GM12874 (cell line): ENCODE data around the gene LIN28B.

Experiments
- TF ChIP-seq, protein P1 (sequence below): IDR thresholded peaks from 2 replicates; pipeline ENCODE4 v1.5.1; 2011; ENCODE audit warnings: low read depth, mild to moderate bottlenecking, control low read depth, low read length, moderate library complexity; ENCODE audit not compliant: insufficient read depth

LIN28B gene

DNA sequence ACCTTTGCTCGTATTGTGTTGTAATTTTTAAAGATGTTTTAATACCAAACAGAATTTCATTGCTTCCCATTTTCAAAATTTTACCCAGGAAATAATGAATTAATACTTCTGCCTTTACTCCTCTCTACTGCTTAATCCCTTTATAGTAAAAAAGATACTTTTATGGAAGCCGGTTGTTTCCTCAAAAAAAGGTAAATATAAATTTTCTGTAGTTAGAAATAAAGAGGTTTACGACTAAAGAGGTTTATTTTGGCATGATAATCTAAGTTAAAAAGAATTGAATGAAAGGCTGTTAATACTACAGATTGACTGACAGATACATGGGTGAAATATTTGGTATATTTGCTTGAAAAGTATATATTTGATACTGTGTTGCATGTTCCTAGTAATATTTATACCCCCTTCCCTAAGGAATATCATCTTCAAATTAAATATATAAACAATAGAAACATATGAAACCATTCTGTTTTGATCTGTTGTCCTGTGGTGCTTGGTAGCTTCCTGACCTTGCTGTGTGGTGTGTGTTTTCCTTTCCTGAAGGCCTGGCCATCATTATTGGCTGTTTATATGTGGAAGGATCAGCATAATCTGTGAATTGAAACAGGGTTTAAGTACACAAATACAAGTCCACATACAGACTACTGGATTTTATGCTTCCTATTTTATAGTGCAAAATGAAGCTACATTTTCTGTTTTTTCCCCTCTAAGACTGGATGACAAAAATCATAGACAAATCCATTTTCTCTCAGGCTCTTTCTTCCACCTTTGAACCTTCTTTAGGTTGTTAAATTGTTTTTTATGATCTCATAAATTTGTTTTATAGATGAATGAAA, 2.3 kb downstream of the LIN28B start:
- TF ChIP-seq, protein P1, sequence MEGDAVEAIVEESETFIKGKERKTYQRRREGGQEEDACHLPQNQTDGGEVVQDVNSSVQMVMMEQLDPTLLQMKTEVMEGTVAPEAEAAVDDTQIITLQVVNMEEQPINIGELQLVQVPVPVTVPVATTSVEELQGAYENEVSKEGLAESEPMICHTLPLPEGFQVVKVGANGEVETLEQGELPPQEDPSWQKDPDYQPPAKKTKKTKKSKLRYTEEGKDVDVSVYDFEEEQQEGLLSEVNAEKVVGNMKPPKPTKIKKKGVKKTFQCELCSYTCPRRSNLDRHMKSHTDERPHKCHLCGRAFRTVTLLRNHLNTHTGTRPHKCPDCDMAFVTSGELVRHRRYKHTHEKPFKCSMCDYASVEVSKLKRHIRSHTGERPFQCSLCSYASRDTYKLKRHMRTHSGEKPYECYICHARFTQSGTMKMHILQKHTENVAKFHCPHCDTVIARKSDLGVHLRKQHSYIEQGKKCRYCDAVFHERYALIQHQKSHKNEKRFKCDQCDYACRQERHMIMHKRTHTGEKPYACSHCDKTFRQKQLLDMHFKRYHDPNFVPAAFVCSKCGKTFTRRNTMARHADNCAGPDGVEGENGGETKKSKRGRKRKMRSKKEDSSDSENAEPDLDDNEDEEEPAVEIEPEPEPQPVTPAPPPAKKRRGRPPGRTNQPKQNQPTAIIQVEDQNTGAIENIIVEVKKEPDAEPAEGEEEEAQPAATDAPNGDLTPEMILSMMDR, result no peak

DNA sequence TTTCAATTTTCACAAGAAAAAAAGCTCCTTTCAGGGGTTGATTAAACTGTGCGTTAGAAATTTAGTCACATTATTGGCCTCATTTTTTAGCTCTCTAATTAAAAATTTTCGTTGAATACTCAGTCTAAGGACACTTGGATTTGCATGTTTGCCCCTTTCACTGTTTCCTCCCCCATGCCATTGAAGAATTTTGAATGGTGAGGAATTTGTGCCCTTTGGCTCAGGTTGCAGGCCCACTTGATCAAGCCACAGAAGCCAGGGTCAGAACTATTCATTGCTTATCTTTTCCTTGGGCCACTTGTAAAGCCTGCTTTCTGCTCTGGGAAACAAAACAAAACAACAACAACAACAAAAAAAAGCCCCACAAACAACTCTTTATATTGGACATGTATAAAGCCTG, 12.2 kb downstream of the LIN28B start:
- TF ChIP-seq, protein P1, result no peak

DNA sequence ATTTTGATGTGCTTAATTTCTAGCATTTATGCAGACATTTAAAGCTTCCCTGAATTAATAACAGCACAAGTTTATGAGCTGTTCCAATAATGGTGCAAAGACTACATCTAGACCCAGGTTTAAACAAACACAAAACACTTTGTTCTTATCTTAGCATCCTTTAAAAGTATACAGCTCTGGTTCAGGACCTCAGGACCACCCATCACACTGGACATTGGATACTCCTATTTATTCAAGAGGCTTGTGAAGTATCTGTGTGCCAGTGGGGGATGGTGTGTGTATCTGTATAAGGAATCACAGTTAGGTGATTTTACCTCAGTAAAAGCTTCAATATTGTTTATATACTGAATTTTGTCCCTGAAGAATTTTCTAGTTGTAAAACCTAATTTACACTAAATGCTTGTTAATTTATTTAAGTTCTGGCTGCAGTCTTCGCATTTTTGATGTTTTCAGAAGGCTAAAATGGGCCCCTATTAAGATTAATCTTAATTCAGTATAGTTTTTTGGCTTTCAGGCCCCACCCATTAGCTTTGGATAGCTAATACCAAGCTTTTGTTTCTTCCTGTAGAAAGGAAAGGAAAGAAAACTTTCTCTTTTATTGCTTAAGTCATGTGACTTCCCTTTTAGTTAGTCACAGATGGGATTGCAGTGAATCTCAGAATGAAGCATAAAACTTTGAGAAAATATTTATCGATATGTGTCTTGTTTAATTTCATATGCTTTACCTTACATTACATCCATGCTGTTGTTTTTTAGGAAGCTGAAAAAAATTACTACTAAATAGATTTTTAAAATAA, 13.1 kb downstream of the LIN28B start:
- TF ChIP-seq, protein P1, result no peak

DNA sequence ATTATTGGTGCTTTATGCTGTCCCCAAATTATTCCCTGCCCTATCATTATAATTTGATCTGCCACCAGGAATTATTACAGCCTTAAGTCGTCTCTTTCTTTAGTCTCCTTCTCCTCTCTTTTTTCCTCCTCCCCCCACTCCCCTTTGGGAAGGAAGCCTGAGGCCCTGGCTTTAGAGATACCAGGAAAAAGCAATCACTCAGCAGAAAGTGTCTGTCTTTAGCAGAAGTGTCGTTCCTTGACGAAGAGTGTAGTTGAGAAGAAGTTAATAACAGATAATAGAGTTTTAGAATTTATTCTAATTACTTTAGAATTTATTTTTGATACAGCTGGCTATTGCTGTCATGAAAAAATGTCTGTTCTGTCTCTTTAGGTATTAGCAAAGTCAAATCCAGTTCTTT, 16.5 kb downstream of the LIN28B start:
- TF ChIP-seq, protein P1, result no peak

DNA sequence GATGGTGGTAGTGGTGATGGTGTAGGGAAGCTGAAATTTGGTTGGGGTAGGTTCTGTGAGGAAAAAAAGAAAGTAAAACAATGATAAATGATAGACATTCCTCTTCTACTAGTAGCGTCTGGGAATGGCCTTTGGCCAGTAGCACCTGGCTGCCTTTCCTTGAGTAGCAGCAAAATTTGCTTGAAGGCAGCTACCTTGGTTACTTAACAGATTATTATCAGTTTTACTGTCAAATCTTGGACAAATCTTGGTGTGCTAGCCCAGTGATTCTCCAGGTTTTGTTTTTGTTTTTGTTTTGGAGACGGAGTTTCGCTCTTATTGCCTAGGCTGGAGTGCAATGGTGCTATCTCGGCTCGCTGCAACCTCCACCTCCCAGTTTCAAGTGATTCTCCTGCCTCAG, 26.4 kb downstream of the LIN28B start:
- TF ChIP-seq, protein P1, result no peak

DNA sequence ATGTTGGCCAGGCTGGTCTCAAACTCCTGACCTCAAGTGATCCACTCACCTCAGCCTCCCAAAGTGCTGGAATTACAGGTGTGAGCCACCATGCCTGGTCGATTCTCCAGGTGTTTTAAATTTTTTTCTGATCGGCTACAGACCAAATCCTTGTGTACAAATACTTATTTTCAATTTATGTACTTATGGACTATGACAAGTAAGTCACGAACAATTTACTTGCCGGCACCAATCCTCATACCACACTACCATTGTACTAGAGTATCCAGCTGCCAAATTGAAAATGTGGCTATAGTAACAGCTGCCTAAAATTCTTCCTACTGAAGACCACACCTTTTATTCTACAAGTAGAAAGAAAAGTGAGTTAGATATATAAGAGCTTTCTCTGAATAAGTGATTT, 26.9 kb downstream of the LIN28B start:
- TF ChIP-seq, protein P1, result no peak

DNA sequence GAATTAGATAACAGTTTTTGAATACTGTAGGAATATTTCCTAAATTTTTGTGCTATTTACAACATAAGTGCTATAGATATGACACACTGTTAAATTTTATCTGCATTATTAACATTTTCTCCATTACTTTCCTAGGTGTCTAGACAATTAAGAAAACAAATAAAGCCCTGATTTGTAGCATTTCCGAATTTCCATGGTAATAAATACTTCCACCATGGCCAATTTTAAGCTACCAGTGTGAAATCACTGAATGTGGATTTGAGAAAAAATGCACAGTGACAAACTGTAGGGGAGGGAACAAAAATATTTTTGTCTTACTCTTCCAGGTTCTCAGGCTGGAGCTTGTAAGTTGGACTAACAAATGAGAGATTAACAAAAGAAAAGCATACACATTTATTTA, 27.9 kb downstream of the LIN28B start:
- TF ChIP-seq, protein P1, result no peak
